KMS-11 (cell line): ENCODE results near the gene MARCKSL1.

ENCODE experiments used
- H2AFZ ChIP-seq: fragments of 200-600 bp; sonication (generic); 2 replicates; pipeline ENCODE4 v1.6.1; 2016; ENCODE audit warnings: antibody characterized with exemption, mixed run types, low read depth
- H3K27ac ChIP-seq: fragments of 200-600 bp; sonication (generic); 2 replicates; pipeline ENCODE4 v1.6.1; 2016; ENCODE audit warnings: mild to moderate bottlenecking, mixed run types
- H3K27me3 ChIP-seq: fragments of 200-600 bp; sonication (generic); 2 replicates; pipeline ENCODE4 v1.6.1; 2017; ENCODE audit warnings: mild to moderate bottlenecking, low read depth, mixed run types, moderate library complexity; ENCODE audit not compliant: insufficient read depth
- H3K36me3 ChIP-seq: fragments of 200-600 bp; sonication (generic); 2 replicates; pipeline ENCODE4 v1.6.1; 2017; ENCODE audit warnings: mild to moderate bottlenecking, mixed run types; ENCODE audit not compliant: insufficient read depth
- H3K4me1 ChIP-seq: fragments of 200-600 bp; sonication (generic); 2 replicates; pipeline ENCODE4 v1.6.1; 2016; ENCODE audit warnings: mild to moderate bottlenecking, low read depth, mixed run types; ENCODE audit not compliant: poor library complexity, severe bottlenecking
- H3K4me2 ChIP-seq: fragments of 200-600 bp; sonication (generic); 2 replicates; pipeline ENCODE4 v1.7.0; 2016; ENCODE audit warnings: mild to moderate bottlenecking, mixed run types
- H3K4me3 ChIP-seq: fragments of 200-600 bp; sonication (generic); IDR thresholded peaks from 2 replicates; pipeline ENCODE4 v1.6.1; 2017; ENCODE audit warnings: low read depth, low read length, mixed read lengths; ENCODE audit not compliant: insufficient read depth
- H3K79me2 ChIP-seq: fragments of 200-600 bp; sonication (generic); 2 replicates; pipeline ENCODE4 v1.6.1; 2016; ENCODE audit warnings: low read depth, mixed run types; ENCODE audit not compliant: insufficient read depth
- H3K9ac ChIP-seq: fragments of 200-600 bp; sonication (generic); 2 replicates; pipeline ENCODE4 v1.6.1; 2016; ENCODE audit warnings: mild to moderate bottlenecking, mixed run types
- H4K20me1 ChIP-seq: fragments of 200-600 bp; sonication (generic); 2 replicates; pipeline ENCODE4 v1.6.1; 2016; ENCODE audit warnings: mild to moderate bottlenecking, mixed run types; ENCODE audit not compliant: insufficient read depth
- CTCF ChIP-seq: fragments of 200-600 bp; sonication (generic); conservative IDR thresholded peaks from 2 replicates; pipeline ENCODE4 v1.6.1; 2017; ENCODE audit warnings: low read depth, mild to moderate bottlenecking, antibody characterized with exemption, low read length, moderate library complexity, mixed read lengths

Gene MARCKSL1

DNA sequence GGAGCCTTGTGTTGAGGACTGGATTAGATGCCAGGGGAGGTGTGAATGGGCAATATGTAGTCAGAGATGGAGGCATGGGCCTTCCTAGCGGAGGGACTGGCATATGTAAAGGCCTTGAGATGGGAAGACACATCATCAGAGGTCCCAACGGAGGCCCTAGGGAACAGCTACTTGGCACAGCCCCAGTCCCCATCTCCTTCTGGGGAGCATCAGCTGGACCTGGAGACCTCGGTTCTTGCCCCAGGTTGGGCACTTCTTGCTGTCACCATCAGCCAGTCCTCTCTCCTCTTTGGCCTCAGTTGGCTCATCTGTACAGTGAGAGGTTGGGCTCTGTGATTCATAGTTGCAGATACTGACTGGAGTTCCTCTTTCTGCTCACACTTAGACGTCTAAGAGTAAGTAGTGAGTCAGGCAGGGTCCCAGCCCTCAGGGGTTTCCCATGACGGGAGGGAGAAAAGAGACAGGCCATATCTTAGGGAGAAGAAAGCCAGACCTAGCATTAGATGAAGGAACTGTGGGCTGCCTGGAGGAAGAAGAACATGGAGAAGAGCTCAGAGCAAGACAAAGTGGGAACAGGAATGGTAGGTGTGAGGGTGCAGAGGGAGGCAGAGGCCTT, 3.4 kb upstream of the MARCKSL1 start:
- no peak overlapping the region for H3K27ac ChIP-seq
- no peak overlapping the region for H2AFZ ChIP-seq
- H3K4me2 ChIP-seq = no peak overlapping the region
- H3K9ac ChIP-seq = no peak overlapping the region
- H4K20me1 ChIP-seq = no peaks in the 10 kb centered on the region
- no peaks in the 10 kb centered on the region for H3K36me3 ChIP-seq
- no peak for TF ChIP-seq CTCF
- peaks cover 48% of the 10 kb centered on the region for H3K4me1 ChIP-seq
- H3K4me3 ChIP-seq = no peak overlapping the region
- H3K79me2 ChIP-seq = no peaks in the 10 kb centered on the region
- H3K27me3 ChIP-seq = no peaks in the 10 kb centered on the region

GRCh38 chr1:32338637-32339145, 2.7 kb upstream of the MARCKSL1 start:
- Histone ChIP-seq H3K4me1 (peaks cover 56% of the 10 kb centered on the region), H2AFZ (no peak overlapping the region), H3K4me3 (no peak overlapping the region), H3K9ac (no peak overlapping the region), H3K27me3 (no peaks in the 10 kb centered on the region), H4K20me1 (no peaks in the 10 kb centered on the region), H3K4me2 (peak overlapping the region; percentile 92), H3K79me2 (no peaks in the 10 kb centered on the region), H3K27ac (no peak overlapping the region), H3K36me3 (no peaks in the 10 kb centered on the region)
- TF ChIP-seq CTCF = no peak

DNA sequence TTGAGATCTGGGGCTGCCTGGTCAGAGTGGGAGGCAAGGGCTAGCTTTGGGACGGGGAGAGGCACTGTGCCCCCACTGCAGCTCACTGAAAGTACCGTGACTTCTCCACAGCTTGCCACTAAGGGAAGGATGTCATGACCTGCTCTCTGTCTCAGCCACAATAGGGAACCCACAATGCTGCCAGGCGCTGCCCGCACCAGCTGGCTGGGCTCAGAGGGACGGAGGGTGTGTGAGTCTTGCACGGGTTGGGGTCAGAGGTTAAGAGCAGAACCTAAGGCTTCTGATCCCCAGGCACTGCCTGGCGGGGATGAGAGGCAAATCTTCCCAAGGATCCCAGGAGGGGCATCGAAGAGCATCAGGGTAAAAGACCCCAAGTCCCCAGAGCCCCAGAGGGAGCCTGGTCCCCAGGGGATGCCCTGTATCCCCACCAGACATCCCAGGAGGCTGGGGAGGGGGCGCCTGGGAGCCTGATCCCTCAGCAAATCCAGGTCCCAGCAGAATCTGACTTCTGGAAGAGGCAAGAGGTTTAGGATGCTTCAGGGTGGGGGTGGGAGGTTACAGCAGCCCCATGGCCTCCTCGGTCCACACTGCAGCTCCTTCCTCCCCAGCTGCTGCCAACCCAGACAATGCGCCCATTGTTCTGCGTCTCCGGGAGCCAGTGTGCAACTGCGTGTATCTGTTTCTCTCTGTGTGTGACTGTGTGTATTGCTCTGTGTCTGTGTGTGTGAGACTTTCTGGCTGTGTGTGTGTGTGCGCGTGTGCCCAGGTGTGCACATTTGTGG, 2.0 kb upstream of the MARCKSL1 start:
- no peaks in the 10 kb centered on the region for H3K36me3 ChIP-seq
- peak overlapping the region; percentile 26; the same call in 1 of the 2 replicates for H3K27ac ChIP-seq
- 0 out of 2 replicates have a peak overlapping the region, but pooled peaks have one; percentile 6 for H2AFZ ChIP-seq
- no peaks in the 10 kb centered on the region for H4K20me1 ChIP-seq
- no peaks in the 10 kb centered on the region for H3K79me2 ChIP-seq
- no peak for TF ChIP-seq CTCF
- no peak overlapping the region for H3K4me3 ChIP-seq
- peaks cover 63% of the 10 kb centered on the region for H3K4me1 ChIP-seq
- H3K4me2 ChIP-seq = peak overlapping the region; percentile 92
- no peak overlapping the region for H3K9ac ChIP-seq
- H3K27me3 ChIP-seq = no peaks in the 10 kb centered on the region

DNA sequence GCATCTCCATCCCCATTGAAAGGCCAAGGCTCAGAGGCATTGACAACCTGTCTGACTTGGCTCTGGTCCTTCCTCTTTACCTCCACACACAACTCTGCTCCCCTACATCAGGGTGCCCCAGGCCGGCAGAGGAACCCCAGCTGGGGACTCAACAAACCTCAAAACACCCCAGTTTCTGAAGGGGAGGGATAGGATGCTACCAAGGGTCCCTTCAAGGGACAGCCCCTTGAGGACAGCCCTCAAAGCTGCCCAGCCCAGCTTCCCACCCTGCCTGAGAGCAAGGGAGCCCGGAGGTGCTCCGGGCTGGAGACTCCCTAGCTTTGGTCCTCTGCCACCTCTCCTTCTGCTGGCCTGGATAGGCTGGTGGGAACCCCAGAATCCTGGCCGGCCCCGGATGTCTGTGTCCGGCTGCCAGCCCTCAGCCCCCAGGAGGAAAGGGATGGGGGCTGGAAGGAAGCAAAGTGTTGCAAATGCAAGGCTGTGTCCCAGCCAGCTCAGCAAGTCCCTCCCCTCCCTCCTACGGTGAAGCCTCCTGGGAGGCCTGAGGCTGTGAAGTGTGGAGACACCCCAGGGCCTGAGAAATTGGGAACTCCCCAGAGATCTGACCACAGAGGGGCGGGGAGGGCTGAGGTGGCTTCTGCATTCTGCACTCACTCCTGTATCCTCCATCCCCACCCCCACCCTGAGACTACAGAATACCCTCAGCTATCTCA, 1.1 kb upstream of the MARCKSL1 start:
- Histone ChIP-seq H3K4me1 (peaks cover 64% of the 10 kb centered on the region), H2AFZ (no peak overlapping the region), H3K79me2 (no peaks in the 10 kb centered on the region), H3K27ac (0 out of 2 replicates have a peak overlapping the region, but pooled peaks have one; percentile 26), H3K27me3 (no peaks in the 10 kb centered on the region), H3K9ac (no peak overlapping the region), H3K4me3 (no peak overlapping the region), H3K4me2 (peak overlapping the region; percentile 92), H3K36me3 (no peaks in the 10 kb centered on the region; the same call in 1 of the 2 replicates), H4K20me1 (no peaks in the 10 kb centered on the region)
- TF ChIP-seq CTCF = no peak
